ENCODE data around the gene CA12. TPM values are rescaled to one million over a fixed set of nuclear protein-coding genes. Genes with fewer than 3 reads are reported as not detected.

The CA12 gene
- total RNA-seq, 1 experiment from 2014 or later: 2.8 TPM

GRCh38 chr15:63327648-63328421, 53.8 kb downstream of the CA12 start:
- H3K27ac Mint-ChIP-seq: no peak overlapping the region; the same call in 1 of the 2 replicates
- peaks cover 15% of the 10 kb centered on the region for H3K4me1 Mint-ChIP-seq
- DNase-seq (ENCODE audit: low spot score) (no peak), ATAC-seq (no peak)
- POLR2A ChIA-PET: no interaction called here
- no peak overlapping the region for H3K4me3 Mint-ChIP-seq
- CTCF ChIA-PET: no interaction called here
- H3K27me3 Mint-ChIP-seq (ENCODE audit: low read depth): no peaks in the 10 kb centered on the region
- H3K9me3 Mint-ChIP-seq: no peaks in the 10 kb centered on the region
- H3K36me3 Mint-ChIP-seq: no peaks in the 10 kb centered on the region
- TF ChIP-seq GABPB1 (CRISPR knock-in tag; IDR thresholded peaks at IDR 0.05) (no peak), ZMAT4 (CRISPR knock-in tag; IDR thresholded peaks at IDR 0.05) (no peak), ATF6 (CRISPR knock-in tag; IDR thresholded peaks at IDR 0.05) (no peak), PRDM15 (CRISPR knock-in tag; IDR thresholded peaks at IDR 0.05) (no peak), ZNF423 (CRISPR knock-in tag; IDR thresholded peaks at IDR 0.05) (no peak), USF2 (CRISPR knock-in tag; IDR thresholded peaks at IDR 0.05) (no peak), ZNF416 (CRISPR knock-in tag; IDR thresholded peaks at IDR 0.05) (no peak), ZNF671 (CRISPR knock-in tag; IDR thresholded peaks at IDR 0.05) (no peak), JAZF1 (CRISPR knock-in tag; IDR thresholded peaks at IDR 0.05) (no peak), AFF4 (CRISPR knock-in tag; IDR thresholded peaks at IDR 0.05; ENCODE audit: borderline replicate concordance) (no peak), SP1 (CRISPR knock-in tag; conservative IDR thresholded peaks at IDR 0.05) (no peak), ZBTB43 (CRISPR knock-in tag; IDR thresholded peaks at IDR 0.05) (no peak), ERG (CRISPR knock-in tag; IDR thresholded peaks at IDR 0.05) (no peak), E2F1 (CRISPR knock-in tag; IDR thresholded peaks at IDR 0.05) (no peak), PREB (CRISPR knock-in tag; IDR thresholded peaks at IDR 0.05; ENCODE audit: borderline replicate concordance) (no peak), SMAD4 (CRISPR knock-in tag; IDR thresholded peaks at IDR 0.05) (no peak), TEAD4 (CRISPR knock-in tag; IDR thresholded peaks at IDR 0.05) (no peak), GRHL2 (CRISPR knock-in tag; IDR thresholded peaks at IDR 0.05; ENCODE audit: insufficient replicate concordance, severe bottlenecking) (no peak), ZSCAN18 (CRISPR knock-in tag; IDR thresholded peaks at IDR 0.05) (no peak)
